ENCODE measurements around the gene KLF6. TPM values are rescaled to one million over a fixed set of nuclear protein-coding genes. Genes with fewer than 3 reads are reported as not detected.

KLF6 gene
- total RNA-seq, 1 donor from 2014 or later: 88.6 TPM

GRCh38 chr10:3757250-3757637 is 27.8 kb downstream of the KLF6 start:
- Mint-ChIP-seq H3K27ac (ENCODE audit: unreplicated experiment) (no peak overlapping the region), H3K27me3 (ENCODE audit: unreplicated experiment) (no peaks in the 10 kb centered on the region), H3K4me1 (ENCODE audit: low read depth, unreplicated experiment) (peaks cover 12% of the 10 kb centered on the region), H3K4me3 (ENCODE audit: unreplicated experiment) (no peak overlapping the region), H3K9me3 (ENCODE audit: unreplicated experiment) (peaks cover 2% of the 10 kb centered on the region), H3K36me3 (ENCODE audit: unreplicated experiment) (no peaks in the 10 kb centered on the region)
- TF ChIP-seq, protein P1, sequence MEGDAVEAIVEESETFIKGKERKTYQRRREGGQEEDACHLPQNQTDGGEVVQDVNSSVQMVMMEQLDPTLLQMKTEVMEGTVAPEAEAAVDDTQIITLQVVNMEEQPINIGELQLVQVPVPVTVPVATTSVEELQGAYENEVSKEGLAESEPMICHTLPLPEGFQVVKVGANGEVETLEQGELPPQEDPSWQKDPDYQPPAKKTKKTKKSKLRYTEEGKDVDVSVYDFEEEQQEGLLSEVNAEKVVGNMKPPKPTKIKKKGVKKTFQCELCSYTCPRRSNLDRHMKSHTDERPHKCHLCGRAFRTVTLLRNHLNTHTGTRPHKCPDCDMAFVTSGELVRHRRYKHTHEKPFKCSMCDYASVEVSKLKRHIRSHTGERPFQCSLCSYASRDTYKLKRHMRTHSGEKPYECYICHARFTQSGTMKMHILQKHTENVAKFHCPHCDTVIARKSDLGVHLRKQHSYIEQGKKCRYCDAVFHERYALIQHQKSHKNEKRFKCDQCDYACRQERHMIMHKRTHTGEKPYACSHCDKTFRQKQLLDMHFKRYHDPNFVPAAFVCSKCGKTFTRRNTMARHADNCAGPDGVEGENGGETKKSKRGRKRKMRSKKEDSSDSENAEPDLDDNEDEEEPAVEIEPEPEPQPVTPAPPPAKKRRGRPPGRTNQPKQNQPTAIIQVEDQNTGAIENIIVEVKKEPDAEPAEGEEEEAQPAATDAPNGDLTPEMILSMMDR (IDR thresholded peaks at IDR 0.05; ENCODE audit: partially characterized antibody, unreplicated experiment): no peak
- DNase-seq: no peak

GRCh38 chr10:3756360-3756740 is 28.7 kb downstream of the KLF6 start:
- H3K36me3 Mint-ChIP-seq (ENCODE audit: unreplicated experiment): no peaks in the 10 kb centered on the region
- TF ChIP-seq, protein P1 (IDR thresholded peaks at IDR 0.05; ENCODE audit: partially characterized antibody, unreplicated experiment): no peak
- peaks cover 7% of the 10 kb centered on the region for H3K4me1 Mint-ChIP-seq (ENCODE audit: low read depth, unreplicated experiment)
- DNase-seq: no peak
- no peak overlapping the region for H3K27ac Mint-ChIP-seq (ENCODE audit: unreplicated experiment)
- peaks cover 2% of the 10 kb centered on the region for H3K9me3 Mint-ChIP-seq (ENCODE audit: unreplicated experiment)
- no peaks in the 10 kb centered on the region for H3K27me3 Mint-ChIP-seq (ENCODE audit: unreplicated experiment)
- no peak overlapping the region for H3K4me3 Mint-ChIP-seq (ENCODE audit: unreplicated experiment)

DNA sequence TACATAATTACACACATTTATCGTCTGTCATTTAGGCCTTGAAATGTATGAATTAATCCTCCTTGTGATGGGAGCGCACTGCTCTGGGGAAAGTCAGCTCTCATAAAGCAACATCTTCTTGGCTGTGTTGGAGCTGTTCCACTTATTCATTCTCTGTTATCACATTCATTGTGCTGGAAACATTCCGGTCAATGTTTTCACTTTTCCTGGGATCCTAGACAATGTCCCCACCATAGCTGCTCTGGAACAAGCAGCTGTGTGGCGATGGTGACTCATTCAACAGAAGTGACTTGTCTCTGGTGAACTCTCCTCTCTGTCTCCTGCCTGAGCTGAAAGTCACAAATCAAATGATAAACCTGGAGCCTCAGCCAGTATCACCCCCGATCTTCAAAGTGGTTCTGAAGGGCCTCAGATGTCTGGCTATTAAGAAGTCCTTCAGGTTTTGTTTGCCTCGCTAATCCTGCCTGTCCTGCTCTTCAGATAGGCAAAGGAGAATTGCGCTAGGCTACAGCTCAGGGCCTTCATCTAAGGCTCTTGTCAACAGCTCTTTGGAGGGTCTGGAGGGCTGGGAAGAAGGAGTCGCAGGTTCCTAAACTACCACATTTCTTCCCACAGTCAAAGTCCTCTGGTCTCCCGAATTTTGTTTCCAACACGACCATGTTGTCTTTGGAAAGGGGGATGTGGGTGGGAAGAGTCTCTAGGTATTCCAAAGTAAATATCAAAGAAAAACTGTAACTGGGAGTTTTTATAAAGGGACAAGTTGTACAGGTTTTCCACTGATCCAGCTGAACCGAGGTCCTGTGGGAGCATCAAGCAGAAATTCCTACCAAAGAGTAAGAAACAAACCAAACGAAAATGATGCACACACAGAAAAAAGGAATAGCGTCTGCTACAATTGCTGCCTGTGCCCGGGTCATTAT is 29.3 kb downstream of the KLF6 start:
- Mint-ChIP-seq H3K27ac (ENCODE audit: unreplicated experiment) (no peak overlapping the region), H3K9me3 (ENCODE audit: unreplicated experiment) (peaks cover under 1% of the 10 kb centered on the region)

GRCh38 chr10:3754727-3755439 is 30.1 kb downstream of the KLF6 start:
- H3K4me3 Mint-ChIP-seq (ENCODE audit: unreplicated experiment): no peak overlapping the region
- DNase-seq: no peak
- no peak overlapping the region for H3K27ac Mint-ChIP-seq (ENCODE audit: unreplicated experiment)

More for the DNA sequence above, 29.3 kb downstream of the KLF6 start:
- H3K36me3 Mint-ChIP-seq (ENCODE audit: unreplicated experiment): no peaks in the 10 kb centered on the region
- no peak overlapping the region for H3K4me3 Mint-ChIP-seq (ENCODE audit: unreplicated experiment)
- H3K27me3 Mint-ChIP-seq (ENCODE audit: unreplicated experiment): no peaks in the 10 kb centered on the region
- TF ChIP-seq, protein P1 (IDR thresholded peaks at IDR 0.05; ENCODE audit: partially characterized antibody, unreplicated experiment): no peak
- no peak for DNase-seq
- peaks cover 11% of the 10 kb centered on the region for H3K4me1 Mint-ChIP-seq (ENCODE audit: low read depth, unreplicated experiment)

More at GRCh38 chr10:3754727-3755439, 30.1 kb downstream of the KLF6 start:
- H3K4me1 Mint-ChIP-seq (ENCODE audit: low read depth, unreplicated experiment): peaks cover 17% of the 10 kb centered on the region
- no peaks in the 10 kb centered on the region for H3K27me3 Mint-ChIP-seq (ENCODE audit: unreplicated experiment)
- no peaks in the 10 kb centered on the region for H3K36me3 Mint-ChIP-seq (ENCODE audit: unreplicated experiment)
- H3K9me3 Mint-ChIP-seq (ENCODE audit: unreplicated experiment): peaks cover under 1% of the 10 kb centered on the region
- TF ChIP-seq, protein P1 (IDR thresholded peaks at IDR 0.05; ENCODE audit: partially characterized antibody, unreplicated experiment): no peak

Measured in glutamatergic neuron (in vitro differentiated cells).